ENCODE data around the gene PARP2. TPM values are rescaled to one million over a fixed set of nuclear protein-coding genes. Genes with fewer than 3 reads are reported as not detected.

The PARP2 gene
- total RNA-seq, 2 donors from 2014 or later, result 36.1 to 63.7 TPM

DNA sequence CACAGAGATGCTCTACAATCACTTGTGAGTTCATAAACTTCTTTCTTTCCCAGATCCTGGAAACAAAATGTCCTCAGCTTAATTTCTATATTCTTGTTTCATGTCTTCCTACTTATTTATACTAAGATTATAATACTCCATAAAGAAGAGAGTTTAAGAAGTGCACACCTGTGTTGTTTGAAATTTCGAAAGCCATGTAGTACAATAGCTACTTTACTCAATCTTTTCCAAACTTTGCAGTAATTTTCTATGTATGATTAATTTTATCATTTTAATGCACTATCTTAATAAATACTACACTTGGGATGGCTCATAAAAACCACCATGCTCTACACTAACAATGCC is 37.4 kb upstream of the PARP2 start:
- H3K36me3 ChIP-seq (ENCODE audit: control insufficient read depth, insufficient read depth, low read length), result no peaks in the 10 kb centered on the region
- H3K4me1 Mint-ChIP-seq, result peaks cover 16% of the 10 kb centered on the region
- peak overlapping the region; percentile 74 for H3K27ac Mint-ChIP-seq
- peaks cover 14% of the 10 kb centered on the region for H3K36me3 Mint-ChIP-seq (ENCODE audit: low read depth)
- peaks cover 9% of the 10 kb centered on the region for H3K9me3 Mint-ChIP-seq
- H3K4me3 Mint-ChIP-seq, result peak overlapping the region; percentile 85
- DNase-seq, result no peak
- H3K27ac ChIP-seq (ENCODE audit: low read depth, low read length), result no peak overlapping the region
- H3K27me3 ChIP-seq (ENCODE audit: control insufficient read depth, insufficient read depth, low read length, poor library complexity, severe bottlenecking), result no peaks in the 10 kb centered on the region
- no peaks in the 10 kb centered on the region for H3K27me3 Mint-ChIP-seq (ENCODE audit: insufficient read depth)
- H3K9ac ChIP-seq (ENCODE audit: extremely low read depth, low read length, poor library complexity, severe bottlenecking), result no peak overlapping the region
- no peaks in the 10 kb centered on the region for H3K9me3 ChIP-seq (ENCODE audit: control insufficient read depth, low read length)
- WGBS, 2 experiments (ENCODE audit: insufficient coverage in 1 of 2, insufficient read length in 1 of 2), result 100% methylated on average over 1 of the region's 1 CpG; no CpG with 5 or more reads in 1 of the 2 experiments
- H3K4me3 ChIP-seq (ENCODE audit: low read length), result peak overlapping the region; percentile 85
- TF ChIP-seq, protein P1, sequence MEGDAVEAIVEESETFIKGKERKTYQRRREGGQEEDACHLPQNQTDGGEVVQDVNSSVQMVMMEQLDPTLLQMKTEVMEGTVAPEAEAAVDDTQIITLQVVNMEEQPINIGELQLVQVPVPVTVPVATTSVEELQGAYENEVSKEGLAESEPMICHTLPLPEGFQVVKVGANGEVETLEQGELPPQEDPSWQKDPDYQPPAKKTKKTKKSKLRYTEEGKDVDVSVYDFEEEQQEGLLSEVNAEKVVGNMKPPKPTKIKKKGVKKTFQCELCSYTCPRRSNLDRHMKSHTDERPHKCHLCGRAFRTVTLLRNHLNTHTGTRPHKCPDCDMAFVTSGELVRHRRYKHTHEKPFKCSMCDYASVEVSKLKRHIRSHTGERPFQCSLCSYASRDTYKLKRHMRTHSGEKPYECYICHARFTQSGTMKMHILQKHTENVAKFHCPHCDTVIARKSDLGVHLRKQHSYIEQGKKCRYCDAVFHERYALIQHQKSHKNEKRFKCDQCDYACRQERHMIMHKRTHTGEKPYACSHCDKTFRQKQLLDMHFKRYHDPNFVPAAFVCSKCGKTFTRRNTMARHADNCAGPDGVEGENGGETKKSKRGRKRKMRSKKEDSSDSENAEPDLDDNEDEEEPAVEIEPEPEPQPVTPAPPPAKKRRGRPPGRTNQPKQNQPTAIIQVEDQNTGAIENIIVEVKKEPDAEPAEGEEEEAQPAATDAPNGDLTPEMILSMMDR (conservative IDR thresholded peaks at IDR 0.05), result no peak
- no peaks in the 10 kb centered on the region for H3K4me1 ChIP-seq (ENCODE audit: control insufficient read depth, insufficient read depth, low read length)

DNA sequence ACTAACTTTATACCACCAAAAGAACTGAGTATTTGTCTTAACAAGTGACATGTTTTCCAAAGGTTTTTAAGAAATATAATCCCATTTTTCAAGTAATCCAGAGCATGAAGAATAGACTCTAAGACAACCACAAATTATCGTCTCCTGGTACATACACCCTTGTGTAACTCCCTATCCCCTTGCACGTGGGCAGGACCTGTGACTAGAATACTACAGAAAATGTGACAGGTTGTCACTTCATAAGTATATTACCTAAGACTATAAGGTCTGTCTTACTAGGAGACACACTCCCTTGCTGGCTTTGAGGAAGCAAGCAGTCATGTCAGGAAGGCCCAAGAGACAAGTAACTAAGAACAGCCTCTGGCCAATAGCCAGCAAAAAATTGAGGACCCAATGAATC is 29.4 kb upstream of the PARP2 start:
- H3K4me1 ChIP-seq (ENCODE audit: control insufficient read depth, insufficient read depth, low read length), result no peaks in the 10 kb centered on the region
- H3K4me3 ChIP-seq (ENCODE audit: low read length), result no peak overlapping the region
- Mint-ChIP-seq H3K36me3 (ENCODE audit: low read depth) (peaks cover 72% of the 10 kb centered on the region), H3K4me1 (no peaks in the 10 kb centered on the region), H3K27me3 (ENCODE audit: insufficient read depth) (no peaks in the 10 kb centered on the region), H3K9me3 (peaks cover 10% of the 10 kb centered on the region), H3K27ac (no peak overlapping the region), H3K4me3 (no peak overlapping the region)
- TF ChIP-seq, protein P1 (conservative IDR thresholded peaks at IDR 0.05), result no peak
- no peaks in the 10 kb centered on the region for H3K27me3 ChIP-seq (ENCODE audit: control insufficient read depth, insufficient read depth, low read length, poor library complexity, severe bottlenecking)
- peaks cover 20% of the 10 kb centered on the region for H3K9me3 ChIP-seq (ENCODE audit: control insufficient read depth, low read length)
- H3K36me3 ChIP-seq (ENCODE audit: control insufficient read depth, insufficient read depth, low read length), result peaks cover 70% of the 10 kb centered on the region
- no peak overlapping the region for H3K9ac ChIP-seq (ENCODE audit: extremely low read depth, low read length, poor library complexity, severe bottlenecking)
- WGBS, 2 experiments (ENCODE audit: insufficient coverage in 1 of 2, insufficient read length in 1 of 2), result 95% methylated on average over 2 of the region's 2 CpGs; no CpG with 5 or more reads in 1 of the 2 experiments
- H3K27ac ChIP-seq (ENCODE audit: low read depth, low read length), result no peak overlapping the region
- no peak for DNase-seq

DNA sequence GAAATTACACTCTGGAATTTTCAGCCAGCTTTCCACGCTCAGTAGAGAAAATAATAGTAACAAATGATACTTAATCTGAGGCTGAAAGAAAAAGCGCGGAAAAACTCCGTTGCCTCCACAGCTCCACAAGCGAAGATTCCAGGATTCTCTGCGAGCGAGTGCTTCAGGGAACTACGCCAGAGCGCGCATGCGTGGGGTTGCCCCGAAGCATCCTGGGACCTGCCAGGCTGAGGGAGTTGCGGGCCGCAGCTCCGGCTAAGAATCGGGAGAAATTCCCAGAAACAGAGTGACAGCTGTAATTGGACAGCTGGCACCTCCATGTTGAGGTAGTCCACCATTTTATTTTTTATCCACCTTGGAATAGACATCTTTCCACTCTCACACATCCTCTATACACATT is 25.7 kb upstream of the PARP2 start:
- peaks cover 81% of the 10 kb centered on the region for H3K36me3 Mint-ChIP-seq (ENCODE audit: low read depth)
- Histone ChIP-seq H3K36me3 (ENCODE audit: control insufficient read depth, insufficient read depth, low read length) (peaks cover 91% of the 10 kb centered on the region), H3K27me3 (ENCODE audit: control insufficient read depth, insufficient read depth, low read length, poor library complexity, severe bottlenecking) (no peaks in the 10 kb centered on the region), H3K9ac (ENCODE audit: extremely low read depth, low read length, poor library complexity, severe bottlenecking) (no peak overlapping the region), H3K27ac (ENCODE audit: low read depth, low read length) (no peak overlapping the region), H3K4me1 (ENCODE audit: control insufficient read depth, insufficient read depth, low read length) (no peaks in the 10 kb centered on the region), H3K9me3 (ENCODE audit: control insufficient read depth, low read length) (peaks cover 7% of the 10 kb centered on the region), H3K4me3 (ENCODE audit: low read length) (no peak overlapping the region)
- TF ChIP-seq, protein P1 (conservative IDR thresholded peaks at IDR 0.05), result no peak
- peak; percentile 49 for DNase-seq
- H3K27me3 Mint-ChIP-seq (ENCODE audit: insufficient read depth), result no peaks in the 10 kb centered on the region
- 96% methylated on average over 14 to 16 of the region's 16 CpGs for WGBS, 2 experiments (ENCODE audit: insufficient coverage in 1 of 2, insufficient read length in 1 of 2)
- no peak overlapping the region for H3K4me3 Mint-ChIP-seq
- no peak overlapping the region for H3K27ac Mint-ChIP-seq
- no peaks in the 10 kb centered on the region for H3K4me1 Mint-ChIP-seq
- no peaks in the 10 kb centered on the region for H3K9me3 Mint-ChIP-seq
